ENCODE measurements around the gene DCTN2.

DNA sequence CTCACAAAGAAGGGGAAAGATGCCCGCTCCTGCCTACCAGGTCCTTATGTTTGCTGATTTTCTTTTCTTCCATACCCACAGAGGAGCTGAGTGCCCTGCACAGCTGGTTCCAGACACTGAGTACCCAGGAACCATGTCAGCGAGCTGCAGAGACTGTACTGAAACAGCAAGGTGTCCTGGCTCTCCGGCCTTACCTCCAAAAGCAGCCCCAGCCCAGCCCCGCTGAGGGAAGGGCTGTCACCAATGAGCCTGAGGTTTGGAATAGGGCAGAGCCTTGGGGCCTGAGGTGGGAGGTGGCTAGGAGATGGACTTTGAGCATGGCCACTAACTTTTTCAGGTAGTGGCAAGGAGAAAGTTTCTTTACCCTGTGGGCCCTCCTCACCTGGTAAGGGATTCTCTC lies 56.9 kb downstream of the DCTN2 start:
- no peak for TF ChIP-seq GATA3 (IDR thresholded peaks at IDR 0.05; ENCODE audit: low read depth, low read length)
- TF ChIP-seq GATA2 (IDR thresholded peaks at IDR 0.05; ENCODE audit: low read depth, low read length), result no peak

Data from SH-SY5Y (cell line).